Activated gamma-delta T cell treated with anti-CD3 and anti-CD28 coated beads, Interleukin-2, amount 50 U/mL, for 16 hours (primary cell): Measurements from ENCODE around the gene SEBOX.

Experiments used
- DNase-seq: peaks from one replicate; pipeline ENCODE4 v3.0.0-alpha.2; 2020; ENCODE audit warnings: low read depth

SEBOX gene

DNA sequence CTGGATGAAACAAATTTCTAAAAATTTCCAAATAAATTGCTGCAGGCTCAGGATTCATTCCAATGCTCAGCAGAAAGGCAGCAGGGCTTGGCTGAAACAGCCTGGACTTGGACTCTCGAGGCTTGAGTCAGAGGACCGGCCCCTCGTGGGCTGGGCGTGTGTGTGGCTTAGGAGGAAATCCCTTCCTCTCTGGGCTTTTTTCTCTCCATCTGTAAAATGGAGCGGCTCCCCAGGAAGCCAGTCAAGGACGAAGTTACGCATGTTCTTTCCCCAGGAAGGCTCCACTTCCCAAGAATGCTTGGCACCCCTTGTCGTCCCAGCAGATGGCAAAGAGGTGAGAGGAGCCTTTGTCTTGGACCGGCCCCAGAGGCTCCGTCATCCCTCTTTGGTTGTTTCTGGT is 27.5 kb upstream of the SEBOX start:
- DNase-seq = no peak

- DNase-seq = no peak
Observed at GRCh38 chr17:28391401-28391800, 26.4 kb upstream of the SEBOX start.

- no peak for DNase-seq
Observed at GRCh38 chr17:28390984-28391383, 26.0 kb upstream of the SEBOX start.

- DNase-seq = no peak
Observed at GRCh38 chr17:28390563-28390962, 25.6 kb upstream of the SEBOX start.

- no peak for DNase-seq
Observed at GRCh38 chr17:28390141-28390540, 25.1 kb upstream of the SEBOX start.

DNA sequence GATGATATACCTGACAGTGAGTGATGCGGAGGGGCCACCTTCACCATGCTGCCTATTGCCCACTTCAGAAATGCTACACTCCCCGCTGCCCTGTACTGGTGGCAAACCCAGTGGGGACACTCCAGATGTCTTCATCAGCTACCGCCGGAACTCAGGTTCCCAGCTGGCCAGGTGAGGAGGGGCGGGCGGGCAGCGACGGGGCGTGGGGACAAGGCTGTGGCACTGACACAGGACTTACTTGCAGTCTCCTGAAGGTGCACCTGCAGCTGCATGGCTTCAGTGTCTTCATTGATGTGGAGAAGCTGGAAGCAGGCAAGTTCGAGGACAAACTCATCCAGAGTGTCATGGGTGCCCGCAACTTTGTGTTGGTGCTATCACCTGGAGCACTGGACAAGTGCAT is 23.1 kb upstream of the SEBOX start:
- no peak for DNase-seq

DNA sequence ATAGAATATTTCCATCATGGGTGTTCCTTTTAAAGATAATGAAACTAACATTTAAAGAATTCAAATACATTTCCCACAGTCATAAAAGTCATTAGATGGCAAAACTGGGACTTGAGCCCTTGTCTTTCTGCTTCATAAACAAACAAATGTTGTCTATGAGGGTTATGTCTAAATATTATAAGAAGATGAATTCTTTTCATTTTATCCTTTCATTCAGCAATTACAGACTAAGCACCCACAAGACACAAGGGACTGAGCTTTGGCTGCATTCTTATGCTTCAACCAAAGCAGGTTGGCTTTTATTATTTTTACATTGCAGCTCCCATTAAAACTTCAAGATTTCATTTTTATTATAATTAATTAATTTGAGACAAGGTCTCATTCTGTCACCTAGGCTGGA is 21.4 kb upstream of the SEBOX start:
- DNase-seq = no peak

DNA sequence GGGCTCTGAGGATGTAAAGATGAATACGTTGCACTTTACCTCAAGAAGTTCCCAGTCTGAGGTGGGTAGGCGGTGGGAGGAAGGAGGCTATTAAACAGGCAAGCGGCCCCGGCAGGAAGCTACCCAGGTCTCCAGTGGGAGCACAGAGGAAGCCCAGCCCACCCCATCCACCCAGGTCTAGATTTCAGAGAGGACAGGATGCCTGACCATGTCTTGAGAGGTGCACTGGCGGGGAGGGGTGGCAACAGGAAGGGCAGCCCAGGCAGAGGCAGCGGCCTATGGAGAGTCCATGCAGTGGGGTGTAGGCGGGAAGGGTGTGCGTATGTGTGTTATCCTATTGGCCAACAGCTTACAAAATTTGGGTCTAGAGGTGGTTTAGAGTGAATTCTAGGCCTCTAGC is 20.4 kb upstream of the SEBOX start:
- no peak for DNase-seq

DNA sequence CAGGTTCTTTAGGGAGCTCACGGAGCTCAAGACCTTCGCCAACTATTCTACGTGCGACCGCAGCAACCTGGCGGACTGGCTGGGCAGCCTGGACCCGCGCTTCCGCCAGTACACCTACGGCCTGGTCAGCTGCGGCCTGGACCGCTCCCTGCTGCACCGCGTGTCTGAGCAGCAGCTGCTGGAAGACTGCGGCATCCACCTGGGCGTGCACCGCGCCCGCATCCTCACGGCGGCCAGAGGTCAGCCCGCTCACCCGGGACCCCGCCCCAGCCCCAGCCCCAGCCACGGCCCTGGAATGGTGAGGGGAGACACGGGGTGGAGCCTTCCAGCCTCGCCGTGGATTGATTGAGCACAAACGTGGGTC is 20.0 kb upstream of the SEBOX start:
- DNase-seq = no peak

- DNase-seq = peak; percentile 46
Observed at GRCh38 chr17:28384281-28385036, 19.5 kb upstream of the SEBOX start.

DNA sequence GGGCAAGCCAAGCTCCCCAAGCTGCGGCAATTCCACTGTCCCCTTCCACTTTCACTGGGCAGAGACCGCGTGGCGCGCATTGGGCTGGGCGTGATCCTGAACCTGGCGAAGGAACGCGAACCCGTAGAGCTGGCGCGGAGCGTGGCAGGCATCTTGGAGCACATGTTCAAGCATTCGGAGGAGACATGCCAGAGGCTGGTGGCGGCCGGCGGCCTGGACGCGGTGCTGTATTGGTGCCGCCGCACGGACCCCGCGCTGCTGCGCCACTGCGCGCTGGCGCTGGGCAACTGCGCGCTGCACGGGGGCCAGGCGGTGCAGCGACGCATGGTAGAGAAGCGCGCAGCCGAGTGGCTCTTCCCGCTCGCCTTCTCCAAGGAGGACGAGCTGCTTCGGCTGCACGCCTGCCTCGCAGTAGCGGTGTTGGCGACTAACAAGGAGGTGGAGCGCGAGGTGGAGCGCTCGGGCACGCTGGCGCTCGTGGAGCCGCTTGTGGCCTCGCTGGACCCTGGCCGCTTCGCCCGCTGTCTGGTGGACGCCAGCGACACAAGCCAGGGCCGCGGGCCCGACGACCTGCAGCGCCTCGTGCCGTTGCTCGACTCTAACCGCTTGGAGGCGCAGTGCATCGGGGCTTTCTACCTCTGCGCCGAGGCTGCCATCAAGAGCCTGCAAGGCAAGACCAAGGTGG is 16.3 kb upstream of the SEBOX start:
- DNase-seq = no peak

GRCh38 chr17:28379814-28380801 is 15.1 kb upstream of the SEBOX start:
- DNase-seq = no peak

DNA sequence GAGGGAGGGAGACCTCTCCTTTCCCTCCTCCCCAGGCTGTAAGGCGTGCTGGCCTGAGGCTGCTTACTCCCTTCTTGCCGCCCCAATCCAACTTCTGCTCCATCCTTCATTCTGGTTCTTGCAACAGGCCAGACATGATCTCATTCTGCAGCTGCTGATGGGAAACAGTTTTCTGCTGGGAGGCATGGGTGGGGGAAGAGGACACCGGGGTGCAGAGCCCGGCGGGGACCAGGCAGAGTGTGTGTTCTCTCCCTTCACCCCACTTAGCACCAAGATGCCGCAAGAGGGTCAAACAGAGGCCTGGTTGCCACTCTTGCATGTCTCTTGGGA is 7.9 kb upstream of the SEBOX start:
- DNase-seq = no peak

GRCh38 chr17:28372203-28372944 is 7.4 kb upstream of the SEBOX start:
- no peak for DNase-seq

DNA sequence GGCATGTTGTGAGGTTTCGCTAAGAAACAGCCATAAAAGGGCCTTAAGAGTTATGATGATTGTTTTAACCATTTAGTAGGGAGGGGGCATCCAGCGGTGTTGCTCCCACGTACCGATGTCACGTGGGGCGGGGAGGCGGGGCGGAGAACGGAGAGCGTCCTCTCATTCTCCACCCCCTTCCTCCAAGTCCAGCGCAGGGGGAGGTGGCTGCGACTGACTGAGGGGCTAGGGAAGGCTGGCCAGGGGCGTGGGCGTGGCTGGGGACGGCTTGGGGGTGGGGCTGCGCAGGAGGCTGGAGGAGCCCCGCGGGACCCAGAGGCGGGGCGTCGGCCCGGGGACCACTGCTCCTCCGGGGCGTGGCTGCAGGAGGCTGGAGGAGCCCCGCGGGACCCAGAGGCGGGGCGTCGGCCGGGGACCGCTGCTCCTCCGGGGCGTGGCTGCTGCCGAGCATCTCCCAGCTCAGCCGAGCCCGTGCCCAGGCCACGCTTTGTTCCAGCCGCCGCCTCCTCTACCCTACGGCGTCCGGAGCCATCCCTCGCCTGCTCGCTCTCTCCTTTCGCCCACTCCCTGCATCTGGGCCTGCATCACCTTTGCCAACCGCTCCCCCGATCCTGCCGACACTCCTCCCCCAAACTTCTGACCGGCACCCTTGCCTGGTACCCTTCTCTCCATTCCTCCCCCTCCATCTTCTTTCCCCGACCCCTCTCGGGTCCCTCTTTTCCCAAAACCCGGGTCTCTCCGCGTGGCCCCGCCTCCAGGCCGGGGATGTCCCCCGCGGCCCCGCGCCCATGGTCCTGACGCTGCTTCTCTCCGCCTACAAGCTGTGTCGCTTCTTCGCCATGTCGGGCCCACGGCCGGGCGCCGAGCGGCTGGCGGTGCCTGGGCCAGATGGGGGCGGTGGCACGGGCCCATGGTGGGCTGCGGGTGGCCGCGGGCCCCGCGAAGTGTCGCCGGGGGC is 6.5 kb upstream of the SEBOX start, which contains the start of gene SARM1:
Gene SARM1, plus strand, starts transcription at position 450 of the 958 bp plus-strand sequence. Its CDS starts 339 bp downstream, at position 789.
- peak; percentile 69 for DNase-seq

- no peak for DNase-seq
Observed at GRCh38 chr17:28370744-28371103, 5.7 kb upstream of the SEBOX start.

DNA sequence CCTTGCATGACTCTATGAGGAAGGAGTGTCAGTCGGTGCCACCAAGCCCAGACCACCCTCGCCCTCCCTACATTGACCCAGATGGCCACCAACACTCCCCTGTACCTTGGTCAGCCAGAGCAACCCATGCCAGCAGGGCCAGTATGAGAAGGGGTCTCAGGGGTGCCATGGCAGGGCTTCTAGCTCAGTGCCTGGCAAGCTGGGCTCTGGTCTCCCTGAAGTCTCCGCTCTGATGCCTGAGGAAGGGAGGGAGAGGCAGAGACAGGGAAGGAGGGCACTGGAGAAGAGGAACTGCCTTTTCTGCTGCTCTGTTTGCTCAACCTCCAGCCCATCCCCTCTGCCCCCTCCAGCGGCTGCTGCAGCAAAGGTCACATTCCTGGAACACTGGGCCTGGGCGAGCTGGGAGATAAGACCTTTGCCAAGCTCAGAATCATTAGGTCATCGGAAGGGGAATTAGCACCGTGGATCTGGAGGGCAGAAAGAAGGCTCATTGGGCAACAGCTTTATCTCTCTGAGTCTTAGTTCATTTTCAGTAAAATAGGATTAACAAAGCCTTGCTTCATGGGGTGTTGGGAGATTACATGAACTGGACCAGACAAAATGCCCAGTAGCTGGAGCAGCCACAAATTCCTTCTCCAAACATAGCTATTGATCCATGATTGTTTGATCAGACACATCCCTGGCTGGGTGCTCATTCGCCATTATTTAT is 5.2 kb upstream of the SEBOX start, which contains the start of gene VTN:
Gene VTN, minus strand, starts transcription at position 273 of the 709 bp plus-strand sequence. Its CDS starts 104 bp downstream, at position 169.
- no peak for DNase-seq

GRCh38 chr17:28369684-28370034 is 4.7 kb upstream of the SEBOX start:
- no peak for DNase-seq

DNA sequence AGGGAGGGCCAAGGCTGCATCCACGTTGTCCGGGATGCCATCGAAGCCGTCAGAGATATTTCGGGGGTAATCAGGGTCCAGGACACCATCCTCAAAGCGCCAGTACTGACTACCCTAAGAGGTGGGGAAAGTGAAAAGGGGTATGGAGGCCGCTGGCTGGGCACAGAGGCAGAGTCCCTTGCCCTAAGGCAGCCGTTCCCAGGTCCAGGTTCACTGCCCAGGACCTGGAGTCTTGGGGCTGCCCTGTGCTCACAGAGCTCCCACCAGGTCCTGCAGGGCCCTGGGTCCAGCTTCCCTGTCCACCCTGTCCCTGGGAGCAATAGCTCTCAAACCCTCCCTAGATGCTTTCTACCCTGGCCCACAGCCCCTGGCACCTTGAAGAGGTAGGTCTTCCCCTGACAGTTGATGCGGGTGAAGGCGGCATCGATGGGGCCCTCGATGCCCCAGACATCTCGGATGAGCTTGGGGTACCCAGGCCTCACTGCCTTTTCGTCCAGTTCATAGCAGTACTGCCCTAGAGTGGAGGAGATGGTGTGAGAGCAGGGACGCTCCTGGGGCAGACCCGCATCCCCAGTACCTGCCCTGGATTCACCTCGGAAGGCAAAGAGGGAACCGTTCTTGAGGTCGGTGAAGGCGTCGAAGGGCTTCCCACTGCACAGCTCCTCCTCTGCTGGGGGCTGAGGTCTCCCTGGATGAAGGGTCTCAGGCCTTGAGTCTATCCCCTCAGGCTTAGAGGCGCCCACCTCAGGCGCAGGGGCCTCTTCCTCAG is 4.1 kb upstream of the SEBOX start:
- DNase-seq = no peak
